Measurements from ENCODE around the gene BCL6.

Gene BCL6

DNA sequence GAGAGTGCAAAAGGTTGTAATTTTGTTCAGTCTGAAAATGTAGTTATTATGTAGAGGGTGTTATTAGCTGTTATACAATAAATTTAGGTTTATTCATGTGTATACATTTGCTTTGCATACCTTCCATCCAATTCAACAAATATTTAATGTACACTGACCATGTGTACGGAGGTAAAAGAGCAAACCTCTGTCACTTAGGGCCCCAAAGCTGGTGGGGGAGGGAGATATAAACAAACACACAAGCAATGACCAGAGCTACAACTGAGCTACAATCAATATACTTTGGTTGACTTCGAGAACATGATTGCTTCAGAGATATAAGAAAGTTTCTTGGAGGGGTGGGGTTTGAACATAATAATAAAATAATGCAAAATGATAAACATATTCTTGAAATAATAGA lies 17.5 kb upstream of the BCL6 start:
- H3K27me3 ChIP-seq (ENCODE audit: control insufficient read depth in 2 of 2, insufficient read depth in 2 of 2, low read length in 2 of 2): no peaks in the 10 kb centered on the region
- no peak overlapping the region for H3K9ac ChIP-seq (ENCODE audit: low read depth in 1 of 2, low read length in 2 of 2)
- H3K4me1 ChIP-seq (ENCODE audit: control insufficient read depth in 2 of 2, insufficient read depth in 2 of 2, low read length in 2 of 2): no peaks in the 10 kb centered on the region
- no peak overlapping the region for H3K4me3 ChIP-seq (ENCODE audit: low read length in 2 of 2)
- no peaks in the 10 kb centered on the region for H3K9me3 ChIP-seq (ENCODE audit: control insufficient read depth in 2 of 2, low read length in 2 of 2)
- no peaks in the 10 kb centered on the region for H3K36me3 ChIP-seq (ENCODE audit: control insufficient read depth in 2 of 2, insufficient read depth in 2 of 2, low read length in 2 of 2)
- no peak overlapping the region for H3K27ac ChIP-seq (ENCODE audit: low read depth in 2 of 2, low read length in 2 of 2)

DNA sequence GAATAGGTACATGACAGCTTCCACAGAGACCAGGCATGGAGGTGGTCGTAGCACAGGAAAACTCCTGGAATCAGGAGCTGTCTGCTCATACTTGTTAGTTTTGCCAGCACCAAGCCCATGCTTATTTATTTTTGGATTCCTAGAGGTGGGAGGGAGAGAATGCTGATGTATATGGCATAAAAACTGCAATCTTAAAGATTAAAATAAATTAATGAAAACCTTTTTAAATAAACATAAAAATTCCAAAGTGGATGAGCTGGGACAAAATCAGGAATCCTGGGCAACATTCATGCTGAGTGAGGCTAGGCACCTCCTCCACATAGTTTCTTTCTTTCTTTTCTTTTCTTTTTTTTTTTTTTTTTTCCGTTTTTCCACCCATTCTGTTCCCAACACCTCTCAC lies 14.3 kb upstream of the BCL6 start:
- Histone ChIP-seq H3K9ac (ENCODE audit: low read depth in 1 of 2, low read length in 2 of 2) (no peak overlapping the region), H3K4me1 (ENCODE audit: control insufficient read depth in 2 of 2, insufficient read depth in 2 of 2, low read length in 2 of 2) (no peaks in the 10 kb centered on the region), H3K4me3 (ENCODE audit: low read length in 2 of 2) (no peak overlapping the region), H3K27me3 (ENCODE audit: control insufficient read depth in 2 of 2, insufficient read depth in 2 of 2, low read length in 2 of 2) (no peaks in the 10 kb centered on the region), H3K36me3 (ENCODE audit: control insufficient read depth in 2 of 2, insufficient read depth in 2 of 2, low read length in 2 of 2) (no peaks in the 10 kb centered on the region), H3K27ac (ENCODE audit: low read depth in 2 of 2, low read length in 2 of 2) (no peak overlapping the region), H3K9me3 (ENCODE audit: control insufficient read depth in 2 of 2, low read length in 2 of 2) (no peaks in the 10 kb centered on the region)

DNA sequence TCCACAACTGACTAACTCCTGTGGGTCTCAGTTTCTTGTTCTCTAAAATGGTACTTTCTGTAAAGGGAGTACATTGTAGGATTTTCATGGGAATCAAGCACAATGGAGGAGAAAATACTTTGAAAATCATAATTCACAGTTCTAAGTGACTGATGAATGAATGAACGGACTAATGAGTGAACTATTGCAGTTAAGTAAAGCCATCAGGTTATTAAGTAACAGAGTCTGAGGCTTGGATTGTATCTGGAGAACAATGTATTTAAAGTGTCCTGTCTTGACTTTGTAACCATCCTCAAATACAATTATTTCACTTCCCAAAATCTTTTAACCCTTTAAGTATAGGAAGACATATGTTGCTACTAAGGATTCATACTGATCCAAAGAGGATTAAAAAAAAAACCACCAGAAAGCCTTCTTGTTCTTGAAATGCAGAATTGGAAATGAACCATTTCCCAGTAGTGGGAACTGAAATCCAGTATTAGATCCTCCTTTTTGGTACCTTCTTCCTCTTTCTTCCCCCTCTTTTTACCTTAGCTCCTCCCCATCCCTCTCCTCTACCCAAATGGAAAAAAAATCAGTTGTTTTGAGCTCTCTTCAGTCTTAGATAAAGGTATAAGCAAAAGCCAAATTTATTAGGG lies 13.2 kb upstream of the BCL6 start:
- H3K9ac ChIP-seq (ENCODE audit: low read depth in 1 of 2, low read length in 2 of 2): no peak overlapping the region
- no peak overlapping the region for H3K27ac ChIP-seq (ENCODE audit: low read depth in 2 of 2, low read length in 2 of 2)
- no peaks in the 10 kb centered on the region for H3K36me3 ChIP-seq (ENCODE audit: control insufficient read depth in 2 of 2, insufficient read depth in 2 of 2, low read length in 2 of 2)
- no peaks in the 10 kb centered on the region for H3K27me3 ChIP-seq (ENCODE audit: control insufficient read depth in 2 of 2, insufficient read depth in 2 of 2, low read length in 2 of 2)
- no peak overlapping the region for H3K4me3 ChIP-seq (ENCODE audit: low read length in 2 of 2)
- no peaks in the 10 kb centered on the region for H3K9me3 ChIP-seq (ENCODE audit: control insufficient read depth in 2 of 2, low read length in 2 of 2)
- H3K4me1 ChIP-seq (ENCODE audit: control insufficient read depth in 2 of 2, insufficient read depth in 2 of 2, low read length in 2 of 2): no peaks in the 10 kb centered on the region

DNA sequence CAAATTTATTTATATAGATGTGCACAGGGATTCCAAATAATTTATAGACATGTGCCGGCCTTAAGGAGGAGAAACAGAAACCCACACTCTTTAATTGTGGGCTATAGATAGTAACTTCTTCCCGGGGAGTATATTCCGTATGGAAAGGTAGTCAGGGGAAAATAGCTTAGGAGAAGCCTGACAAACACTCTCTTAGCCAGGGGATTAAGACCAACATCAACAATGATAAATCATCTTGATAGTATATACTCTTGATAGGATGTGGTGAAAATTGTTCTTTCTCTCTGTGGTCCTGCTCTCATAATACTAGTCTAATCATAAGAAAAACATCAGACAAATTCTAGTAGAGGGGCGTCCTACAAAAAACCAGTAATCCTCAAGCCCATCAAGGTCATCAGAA lies 8.2 kb upstream of the BCL6 start:
- Histone ChIP-seq H3K36me3 (ENCODE audit: control insufficient read depth in 2 of 2, insufficient read depth in 2 of 2, low read length in 2 of 2) (no peaks in the 10 kb centered on the region), H3K9me3 (ENCODE audit: control insufficient read depth in 2 of 2, low read length in 2 of 2) (no peaks in the 10 kb centered on the region), H3K4me1 (ENCODE audit: control insufficient read depth in 2 of 2, insufficient read depth in 2 of 2, low read length in 2 of 2) (peaks cover 5 to 21% of the 10 kb centered on the region in 2 donors), H3K4me3 (ENCODE audit: low read length in 2 of 2) (no peak overlapping the region), H3K9ac (ENCODE audit: low read depth in 1 of 2, low read length in 2 of 2) (no peak overlapping the region), H3K27ac (ENCODE audit: low read depth in 2 of 2, low read length in 2 of 2) (no peak overlapping the region), H3K27me3 (ENCODE audit: control insufficient read depth in 2 of 2, insufficient read depth in 2 of 2, low read length in 2 of 2) (no peaks in the 10 kb centered on the region)

DNA sequence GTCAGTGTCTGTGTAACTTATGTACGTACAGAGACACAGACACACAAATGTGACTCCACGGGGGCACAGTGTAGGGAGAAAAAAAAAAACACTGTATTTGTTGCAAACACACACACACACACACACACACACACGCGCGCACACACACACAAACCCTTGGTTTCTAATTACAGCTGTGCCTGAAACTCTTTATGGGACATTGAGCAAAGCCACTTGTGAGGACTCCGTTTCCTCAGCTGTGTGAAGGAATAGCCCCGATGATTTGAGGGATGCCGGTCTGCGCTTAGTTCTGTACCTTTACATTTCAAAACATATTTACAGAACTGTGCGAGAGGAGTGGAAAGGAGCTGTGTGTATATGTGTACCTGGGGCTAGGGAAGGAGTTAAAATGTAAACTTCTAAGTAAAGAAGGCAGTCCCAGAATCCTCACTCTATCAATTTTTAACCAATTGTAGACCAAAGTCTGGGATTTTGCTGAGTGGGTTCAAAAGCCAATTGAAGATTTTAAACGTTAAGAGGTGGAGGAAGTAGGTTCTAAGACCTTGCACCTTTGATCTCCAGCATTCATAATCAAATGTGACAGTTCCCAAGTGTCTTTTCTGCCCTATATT lies 5.3 kb upstream of the BCL6 start:
- Histone ChIP-seq H3K9ac (ENCODE audit: low read depth in 1 of 2, low read length in 2 of 2) (peak overlapping the region; percentile 52 to 67), H3K36me3 (ENCODE audit: control insufficient read depth in 2 of 2, insufficient read depth in 2 of 2, low read length in 2 of 2) (no peaks in the 10 kb centered on the region), H3K4me1 (ENCODE audit: control insufficient read depth in 2 of 2, insufficient read depth in 2 of 2, low read length in 2 of 2) (peaks cover 10 to 26% of the 10 kb centered on the region in 2 donors), H3K4me3 (ENCODE audit: low read length in 2 of 2) (peak overlapping the region; percentile 57 to 70), H3K27ac (ENCODE audit: low read depth in 2 of 2, low read length in 2 of 2) (peak overlapping the region; percentile 71 to 78), H3K9me3 (ENCODE audit: control insufficient read depth in 2 of 2, low read length in 2 of 2) (no peaks in the 10 kb centered on the region), H3K27me3 (ENCODE audit: control insufficient read depth in 2 of 2, insufficient read depth in 2 of 2, low read length in 2 of 2) (no peaks in the 10 kb centered on the region)

DNA sequence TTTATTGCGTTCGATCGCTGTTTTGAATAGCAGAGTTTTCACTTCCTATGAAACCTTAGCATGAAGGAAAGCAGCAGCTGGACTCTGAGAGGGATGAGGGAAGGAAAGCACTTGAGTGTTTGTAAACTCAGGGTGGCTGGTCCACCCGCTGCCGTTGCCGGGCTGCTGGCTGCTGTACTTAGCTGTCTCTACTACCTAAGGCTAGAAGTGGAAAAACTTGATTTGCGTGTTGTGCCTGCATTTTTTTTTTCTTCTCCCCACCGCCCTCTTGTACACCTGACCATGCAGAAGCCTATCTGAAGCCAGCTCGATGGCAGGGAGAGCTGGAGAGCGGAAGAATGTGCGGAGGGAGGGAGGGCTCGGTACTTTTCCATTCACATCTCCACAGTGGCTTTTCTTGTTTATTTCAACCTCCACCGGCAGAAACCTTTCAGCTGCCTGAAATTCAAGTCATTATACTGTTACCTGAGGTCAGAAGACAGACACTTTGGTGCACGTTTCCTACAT lies 4.8 kb upstream of the BCL6 start:
- Histone ChIP-seq H3K9ac (ENCODE audit: low read depth in 1 of 2, low read length in 2 of 2) (peak overlapping the region; percentile 52 to 67), H3K27me3 (ENCODE audit: control insufficient read depth in 2 of 2, insufficient read depth in 2 of 2, low read length in 2 of 2) (no peaks in the 10 kb centered on the region), H3K4me1 (ENCODE audit: control insufficient read depth in 2 of 2, insufficient read depth in 2 of 2, low read length in 2 of 2) (peaks cover 10 to 26% of the 10 kb centered on the region in 2 donors), H3K36me3 (ENCODE audit: control insufficient read depth in 2 of 2, insufficient read depth in 2 of 2, low read length in 2 of 2) (no peaks in the 10 kb centered on the region), H3K4me3 (ENCODE audit: low read length in 2 of 2) (peak overlapping the region; percentile 57 to 70), H3K9me3 (ENCODE audit: control insufficient read depth in 2 of 2, low read length in 2 of 2) (no peaks in the 10 kb centered on the region), H3K27ac (ENCODE audit: low read depth in 2 of 2, low read length in 2 of 2) (peak overlapping the region; percentile 71 to 78)

DNA sequence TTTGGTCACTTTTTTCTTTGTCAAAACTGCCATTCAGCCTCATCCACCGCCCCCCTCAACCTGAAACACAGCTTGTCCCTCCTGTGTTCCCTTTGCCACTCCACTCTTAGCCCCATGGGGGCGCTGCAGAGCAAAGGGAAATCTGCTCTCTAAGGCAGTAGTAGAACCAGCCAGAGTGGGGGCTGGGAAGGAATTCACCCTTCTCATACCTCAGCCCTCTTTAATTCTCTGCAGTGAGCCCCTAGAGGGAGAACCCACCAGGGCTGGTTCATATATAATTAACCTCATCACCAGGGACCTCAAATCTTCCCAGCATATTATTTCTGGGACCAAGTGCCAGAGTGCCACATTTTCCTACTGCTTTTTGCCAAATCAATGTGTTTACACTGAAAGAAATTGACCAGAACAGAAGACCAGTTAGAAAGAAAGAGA lies 2.8 kb upstream of the BCL6 start:
- Histone ChIP-seq H3K36me3 (ENCODE audit: control insufficient read depth in 2 of 2, insufficient read depth in 2 of 2, low read length in 2 of 2) (no peaks in the 10 kb centered on the region), H3K4me1 (ENCODE audit: control insufficient read depth in 2 of 2, insufficient read depth in 2 of 2, low read length in 2 of 2) (peaks cover 10 to 26% of the 10 kb centered on the region in 2 donors), H3K9ac (ENCODE audit: low read depth in 1 of 2, low read length in 2 of 2) (no peak overlapping the region)

DNA sequence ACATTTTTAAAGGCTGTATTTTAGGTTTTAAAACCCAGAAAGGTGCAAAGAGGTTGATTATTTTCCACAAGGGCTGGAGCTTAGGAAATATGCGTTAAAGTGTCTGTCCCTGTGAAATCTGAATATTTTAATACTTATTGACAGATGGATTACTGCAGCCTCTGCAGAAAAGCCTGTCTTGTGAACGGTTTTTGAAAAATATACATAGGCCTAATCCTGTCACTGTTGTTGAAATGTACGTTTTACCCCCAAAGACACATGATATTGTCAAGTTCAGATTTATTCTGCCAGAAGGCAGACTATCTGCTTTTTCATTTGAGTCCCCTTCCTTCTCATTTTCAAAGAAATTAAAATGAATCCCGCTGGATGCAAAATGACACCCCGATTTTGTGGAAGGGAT lies 2.2 kb upstream of the BCL6 start:
- Histone ChIP-seq H3K9ac (ENCODE audit: low read depth in 1 of 2, low read length in 2 of 2) (no peak overlapping the region), H3K4me1 (ENCODE audit: control insufficient read depth in 2 of 2, insufficient read depth in 2 of 2, low read length in 2 of 2) (peaks cover 16 to 32% of the 10 kb centered on the region in 2 donors), H3K4me3 (ENCODE audit: low read length in 2 of 2) (no peak overlapping the region), H3K9me3 (ENCODE audit: control insufficient read depth in 2 of 2, low read length in 2 of 2) (no peaks in the 10 kb centered on the region), H3K36me3 (ENCODE audit: control insufficient read depth in 2 of 2, insufficient read depth in 2 of 2, low read length in 2 of 2) (no peaks in the 10 kb centered on the region), H3K27me3 (ENCODE audit: control insufficient read depth in 2 of 2, insufficient read depth in 2 of 2, low read length in 2 of 2) (no peaks in the 10 kb centered on the region), H3K27ac (ENCODE audit: low read depth in 2 of 2, low read length in 2 of 2) (no peak overlapping the region)

More for the DNA sequence above, 2.8 kb upstream of the BCL6 start:
- no peak overlapping the region for H3K27ac ChIP-seq (ENCODE audit: low read depth in 2 of 2, low read length in 2 of 2)
- no peak overlapping the region for H3K4me3 ChIP-seq (ENCODE audit: low read length in 2 of 2)
- H3K9me3 ChIP-seq (ENCODE audit: control insufficient read depth in 2 of 2, low read length in 2 of 2): no peaks in the 10 kb centered on the region
- H3K27me3 ChIP-seq (ENCODE audit: control insufficient read depth in 2 of 2, insufficient read depth in 2 of 2, low read length in 2 of 2): no peaks in the 10 kb centered on the region

DNA sequence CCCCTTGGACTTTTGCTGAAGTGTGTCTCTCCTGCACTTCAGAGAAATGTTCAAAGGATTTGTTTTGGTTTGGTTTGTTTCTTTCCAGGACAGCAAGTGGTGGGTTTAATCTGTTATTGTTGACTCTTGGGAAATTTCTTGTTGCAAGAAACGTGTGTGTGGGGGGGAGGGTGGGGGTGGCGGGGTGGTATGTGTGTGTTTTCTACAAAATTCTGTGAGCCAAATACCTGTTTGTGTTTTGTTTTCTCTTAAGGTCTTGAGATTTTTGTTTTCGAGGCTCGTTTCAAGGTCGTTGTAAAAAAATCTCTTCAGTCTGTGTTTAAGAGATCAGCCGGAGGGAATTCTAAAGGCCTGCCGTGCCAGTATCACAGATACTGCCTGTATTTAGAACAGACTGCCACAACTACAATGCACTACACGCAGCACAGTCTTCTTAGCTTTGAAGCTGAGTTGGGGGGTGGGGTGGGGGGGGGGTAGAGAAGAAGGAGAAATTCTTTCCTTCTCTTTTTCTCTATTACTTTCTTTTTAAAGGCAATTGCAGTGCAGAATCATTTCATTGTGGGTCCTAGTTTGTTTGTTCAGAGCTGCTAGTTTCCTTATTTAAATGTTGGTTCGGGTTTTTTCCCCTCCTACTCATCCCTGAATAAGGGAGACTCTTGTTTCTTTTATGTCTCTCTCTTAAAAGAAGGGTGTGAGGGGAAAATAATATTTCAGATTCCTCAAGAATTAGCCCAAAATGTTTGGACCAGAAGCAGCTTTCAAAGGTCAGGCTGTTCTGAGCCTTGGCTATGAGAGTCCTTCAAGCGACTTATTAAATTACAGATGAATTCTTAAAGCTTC lies 1.4 kb upstream of the BCL6 start:
- H3K36me3 ChIP-seq (ENCODE audit: control insufficient read depth in 2 of 2, insufficient read depth in 2 of 2, low read length in 2 of 2): no peaks in the 10 kb centered on the region
- H3K9ac ChIP-seq (ENCODE audit: low read depth in 1 of 2, low read length in 2 of 2): peak overlapping the region; percentile 81 to 90
- peak overlapping the region; percentile 96 to 98 for H3K27ac ChIP-seq (ENCODE audit: low read depth in 2 of 2, low read length in 2 of 2)
- no peaks in the 10 kb centered on the region for H3K9me3 ChIP-seq (ENCODE audit: control insufficient read depth in 2 of 2, low read length in 2 of 2)
- H3K4me3 ChIP-seq (ENCODE audit: low read length in 2 of 2): peak overlapping the region; percentile 83
- H3K27me3 ChIP-seq (ENCODE audit: control insufficient read depth in 2 of 2, insufficient read depth in 2 of 2, low read length in 2 of 2): no peaks in the 10 kb centered on the region
- peaks cover 23 to 37% of the 10 kb centered on the region in 2 donors for H3K4me1 ChIP-seq (ENCODE audit: control insufficient read depth in 2 of 2, insufficient read depth in 2 of 2, low read length in 2 of 2)

DNA sequence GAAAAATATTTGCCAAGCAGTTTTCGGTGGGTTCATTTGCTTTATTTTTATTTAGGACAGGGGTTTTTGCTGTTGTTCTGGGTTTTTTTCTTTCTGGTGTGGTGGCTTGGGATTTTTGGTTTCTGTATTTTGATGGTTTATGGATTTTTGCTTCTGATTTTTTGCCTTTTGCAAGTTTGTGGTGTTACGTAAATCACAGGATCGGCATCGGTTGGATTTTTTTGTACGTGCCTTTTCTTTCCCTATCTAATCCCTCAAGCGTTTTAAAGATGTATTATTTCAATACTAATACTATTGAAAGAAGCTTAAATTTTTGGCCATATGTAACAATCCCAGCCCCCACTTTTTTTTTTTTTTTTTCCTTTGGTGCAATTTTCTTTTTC lies 782 bp upstream of the BCL6 start:
- H3K27ac ChIP-seq (ENCODE audit: low read depth in 2 of 2, low read length in 2 of 2): peak overlapping the region; percentile 96 to 98
- H3K9me3 ChIP-seq (ENCODE audit: control insufficient read depth in 2 of 2, low read length in 2 of 2): no peaks in the 10 kb centered on the region
- peaks cover 25 to 39% of the 10 kb centered on the region in 2 donors for H3K4me1 ChIP-seq (ENCODE audit: control insufficient read depth in 2 of 2, insufficient read depth in 2 of 2, low read length in 2 of 2)
- no peaks in the 10 kb centered on the region for H3K27me3 ChIP-seq (ENCODE audit: control insufficient read depth in 2 of 2, insufficient read depth in 2 of 2, low read length in 2 of 2)
- no peaks in the 10 kb centered on the region for H3K36me3 ChIP-seq (ENCODE audit: control insufficient read depth in 2 of 2, insufficient read depth in 2 of 2, low read length in 2 of 2)
- peak overlapping the region; percentile 81 to 90 for H3K9ac ChIP-seq (ENCODE audit: low read depth in 1 of 2, low read length in 2 of 2)
- peak overlapping the region; percentile 83 for H3K4me3 ChIP-seq (ENCODE audit: low read length in 2 of 2)

Measured in mucosa of rectum (tissue), 2 donors.